ENCODE results near the gene ZDHHC13. TPM values are rescaled to one million over a fixed set of nuclear protein-coding genes. Genes with fewer than 3 reads are reported as not detected.

The ZDHHC13 gene
- total and polyA plus RNA-seq, 10 of the 15 experiments (the other 5 are each of a cell fraction or from before 2014, with no cell fraction given): 8.5 to 34.2 (median 20.4) TPM

- ATAC-seq (no peak), DNase-seq (ENCODE audit: low read depth, low spot score) (no peak), FAIRE-seq (no peak)
- POLR2A ChIA-PET: interaction anchor here (0.6 kb wide), 1 partner anchor 613 kb away, joined by 4 read pairs; no protein-coding TSS in a partner anchor
- H3K27ac ChIP-seq (ENCODE audit: control insufficient read depth, insufficient read depth): no peak overlapping the region
- peaks cover 2% of the 10 kb centered on the region; the same call in 1 of the 2 replicates for H4K20me1 ChIP-seq (ENCODE audit: control insufficient read depth, insufficient read depth)
- CTCF ChIA-PET: interaction anchor here (0.7 to 5.8 kb wide), 10 partner anchors 9 to 480 kb away, joined by 3 to 77 read pairs (median 4); partner anchors contain the start of gene MRGPRX2
- in situ Hi-C loops (cut with MboI): loop anchor here (5.0 to 10.0 kb wide), 2 partner anchors 484 to 831 kb away; no protein-coding TSS in a partner anchor
- H3K4me3 ChIP-seq: no peak overlapping the region
- RAD21 ChIA-PET (ENCODE audit: unreplicated experiment): no interaction called here
- no peaks in the 10 kb centered on the region for H3K79me2 ChIP-seq (ENCODE audit: control insufficient read depth, insufficient read depth, low read length)
- no peaks in the 10 kb centered on the region for H3K9me3 ChIP-seq (replicated peaks; ENCODE audit: control insufficient read depth, insufficient read depth, low read length)
- H3K27me3 ChIP-seq (replicated peaks in 1 of 2; ENCODE audit: control insufficient read depth in 2 of 2, insufficient read depth in 2 of 2, low read length in 1 of 2): peaks cover 0 to 2% of the 10 kb centered on the region in 2 experiments; a peak in 2 of 4 replicates
- no peak overlapping the region for H3K4me2 ChIP-seq (ENCODE audit: control insufficient read depth, insufficient read depth)
- WGBS (ENCODE audit: insufficient coverage, insufficient replicate concordance, low lambda C conversion rate, missing lambda C conversion rate): 37% methylated on average over 10 of the region's 10 CpGs
- no TSS peak for BruUV-seq (replicated peaks)
- no peaks in the 10 kb centered on the region for H3K4me1 ChIP-seq (ENCODE audit: control insufficient read depth, insufficient read depth, low read length)
- no peaks in the 10 kb centered on the region for H3K36me3 ChIP-seq (ENCODE audit: control insufficient read depth in 2 of 2, insufficient read depth in 2 of 2, low read length in 1 of 2)
- intact Hi-C loops (cut with micrococcal nuclease; ENCODE audit: unreplicated experiment): loop anchor here (5.0 to 10.0 kb wide), 3 partner anchors 184 to 831 kb away; no protein-coding TSS in a partner anchor
- SMC1A ChIA-PET (ENCODE audit: uncharacterized antibody, unreplicated experiment): interaction anchor here (1.1 to 1.2 kb wide), 3 partner anchors 9 to 481 kb away, joined by 3 to 4 read pairs (median 3); no protein-coding TSS in a partner anchor
- no peak overlapping the region for H2AFZ ChIP-seq (ENCODE audit: control insufficient read depth, low read depth, low read length)
- no peak overlapping the region for H3K9ac ChIP-seq (ENCODE audit: control insufficient read depth, insufficient read depth, low read length)
- TF ChIP-seq POU2F2 (IDR thresholded peaks at IDR 0.05; ENCODE audit: borderline replicate concordance, low read depth, low read length) (no peak), RAD21 (IDR thresholded peaks at IDR 0.05; ENCODE audit: insufficient read depth, low read depth, low read length) (no peak), SMC3 (IDR thresholded peaks at IDR 0.05; ENCODE audit: borderline replicate concordance, low read length) (no peak), IKZF1 (conservative IDR thresholded peaks at IDR 0.05) (no peak), SP1 (IDR thresholded peaks at IDR 0.05; ENCODE audit: low read depth, low read length) (no peak), TCF7 (IDR thresholded peaks at IDR 0.05; ENCODE audit: borderline replicate concordance) (no peak), EZH2 (IDR thresholded peaks at IDR 0.05; ENCODE audit: borderline replicate concordance, control insufficient read depth, low read depth, low read length) (no peak), NFYB (IDR thresholded peaks at IDR 0.05; ENCODE audit: insufficient read depth, low read depth, low read length) (no peak), SMAD1 (IDR thresholded peaks at IDR 0.05; ENCODE audit: low read depth, partially characterized antibody) (no peak), HDAC2 (IDR thresholded peaks at IDR 0.05) (no peak), PBX3 (IDR thresholded peaks at IDR 0.05; ENCODE audit: insufficient replicate concordance, low read depth, low read length) (no peak), GABPA (IDR thresholded peaks at IDR 0.05; ENCODE audit: low read depth) (no peak), SRF (IDR thresholded peaks at IDR 0.05; ENCODE audit: low read depth in 2 of 2, low read length in 2 of 2) (no peak), BHLHE40 (IDR thresholded peaks at IDR 0.05; ENCODE audit: borderline replicate concordance in 1 of 2, low read depth in 2 of 2, low read length in 1 of 2) (no peak)
- TF ChIP-seq, protein P1, sequence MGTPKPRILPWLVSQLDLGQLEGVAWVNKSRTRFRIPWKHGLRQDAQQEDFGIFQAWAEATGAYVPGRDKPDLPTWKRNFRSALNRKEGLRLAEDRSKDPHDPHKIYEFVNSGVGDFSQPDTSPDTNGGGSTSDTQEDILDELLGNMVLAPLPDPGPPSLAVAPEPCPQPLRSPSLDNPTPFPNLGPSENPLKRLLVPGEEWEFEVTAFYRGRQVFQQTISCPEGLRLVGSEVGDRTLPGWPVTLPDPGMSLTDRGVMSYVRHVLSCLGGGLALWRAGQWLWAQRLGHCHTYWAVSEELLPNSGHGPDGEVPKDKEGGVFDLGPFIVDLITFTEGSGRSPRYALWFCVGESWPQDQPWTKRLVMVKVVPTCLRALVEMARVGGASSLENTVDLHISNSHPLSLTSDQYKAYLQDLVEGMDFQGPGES (IDR thresholded peaks at IDR 0.05): no peak
- TF ChIP-seq, protein P2, sequence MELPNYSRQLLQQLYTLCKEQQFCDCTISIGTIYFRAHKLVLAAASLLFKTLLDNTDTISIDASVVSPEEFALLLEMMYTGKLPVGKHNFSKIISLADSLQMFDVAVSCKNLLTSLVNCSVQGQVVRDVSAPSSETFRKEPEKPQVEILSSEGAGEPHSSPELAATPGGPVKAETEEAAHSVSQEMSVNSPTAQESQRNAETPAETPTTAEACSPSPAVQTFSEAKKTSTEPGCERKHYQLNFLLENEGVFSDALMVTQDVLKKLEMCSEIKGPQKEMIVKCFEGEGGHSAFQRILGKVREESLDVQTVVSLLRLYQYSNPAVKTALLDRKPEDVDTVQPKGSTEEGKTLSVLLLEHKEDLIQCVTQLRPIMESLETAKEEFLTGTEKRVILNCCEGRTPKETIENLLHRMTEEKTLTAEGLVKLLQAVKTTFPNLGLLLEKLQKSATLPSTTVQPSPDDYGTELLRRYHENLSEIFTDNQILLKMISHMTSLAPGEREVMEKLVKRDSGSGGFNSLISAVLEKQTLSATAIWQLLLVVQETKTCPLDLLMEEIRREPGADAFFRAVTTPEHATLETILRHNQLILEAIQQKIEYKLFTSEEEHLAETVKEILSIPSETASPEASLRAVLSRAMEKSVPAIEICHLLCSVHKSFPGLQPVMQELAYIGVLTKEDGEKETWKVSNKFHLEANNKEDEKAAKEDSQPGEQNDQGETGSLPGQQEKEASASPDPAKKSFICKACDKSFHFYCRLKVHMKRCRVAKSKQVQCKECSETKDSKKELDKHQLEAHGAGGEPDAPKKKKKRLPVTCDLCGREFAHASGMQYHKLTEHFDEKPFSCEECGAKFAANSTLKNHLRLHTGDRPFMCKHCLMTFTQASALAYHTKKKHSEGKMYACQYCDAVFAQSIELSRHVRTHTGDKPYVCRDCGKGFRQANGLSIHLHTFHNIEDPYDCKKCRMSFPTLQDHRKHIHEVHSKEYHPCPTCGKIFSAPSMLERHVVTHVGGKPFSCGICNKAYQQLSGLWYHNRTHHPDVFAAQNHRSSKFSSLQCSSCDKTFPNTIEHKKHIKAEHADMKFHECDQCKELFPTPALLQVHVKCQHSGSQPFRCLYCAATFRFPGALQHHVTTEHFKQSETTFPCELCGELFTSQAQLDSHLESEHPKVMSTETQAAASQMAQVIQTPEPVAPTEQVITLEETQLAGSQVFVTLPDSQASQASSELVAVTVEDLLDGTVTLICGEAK (IDR thresholded peaks at IDR 0.05; ENCODE audit: borderline replicate concordance): no peak
These were observed 43.2 kb upstream of the ZDHHC13 start for GRCh38 chr11:19073454-19074415.
